CD4-positive, CD25-positive, alpha-beta regulatory T cell (primary cell): ENCODE measurements around the gene SH2D2A. TPM values are rescaled to one million over a fixed set of nuclear protein-coding genes. Genes with fewer than 3 reads are reported as not detected.
A peak's percentile ranks its signal among the peaks of the same experiment; 100 is the strongest.

Experiments
- ATAC-seq, 2 donors: fragments of 150-1000 bp; cut with Tn5 transposase; one replicate each; pipeline ENCODE4 v1.10.0; 2021; ENCODE audit warnings: low read depth in 2 of 2, moderate number of reproducible peaks in 2 of 2, moderate library complexity in 1 of 2
- DNase-seq, 3 donors: peaks; one replicate each; pipeline versions ENCODE4 v3.0.0 to v3.0.0-alpha.2; 2012 to 2022; ENCODE audit warnings: mixed read lengths in 1 of 3
- H3K27ac ChIP-seq: one replicate; pipeline ENCODE4 v1.7.0; 2013; ENCODE audit warnings: mild to moderate bottlenecking, low read length; ENCODE audit not compliant: insufficient read depth, poor library complexity, severe bottlenecking
- H3K27me3 ChIP-seq: one replicate; pipeline ENCODE4 v1.7.0; 2013; ENCODE audit warnings: low read length; ENCODE audit not compliant: control insufficient read depth, insufficient read depth
- H3K36me3 ChIP-seq: one replicate; pipeline ENCODE4 v1.7.0; 2013; ENCODE audit warnings: mild to moderate bottlenecking, low read length, moderate library complexity; ENCODE audit not compliant: control insufficient read depth, insufficient read depth
- H3K4me1 ChIP-seq: 2 replicates; pipeline ENCODE4 v1.7.0; 2013; ENCODE audit warnings: mild to moderate bottlenecking, low read length; ENCODE audit not compliant: insufficient read depth, control insufficient read depth, poor library complexity, severe bottlenecking
- H3K4me3 ChIP-seq: one replicate; pipeline ENCODE4 v1.7.0; 2013; ENCODE audit warnings: low read depth, mild to moderate bottlenecking, low read length, moderate library complexity
- H3K9me3 ChIP-seq, 2 experiments: 1 replicate in 1 of 2; 2 replicates in 1 of 2; pipeline ENCODE4 v1.7.0; 2013; ENCODE audit warnings: low read length in 2 of 2, mild to moderate bottlenecking in 1 of 2, moderate library complexity in 1 of 2; ENCODE audit not compliant: control insufficient read depth in 2 of 2
- H3K27ac Mint-ChIP-seq, 3 donors: one replicate each; pipeline ENCODE4 v1.8.0; 2020 to 2022; ENCODE audit warnings: mild to moderate bottlenecking in 3 of 3, mixed read lengths in 3 of 3, moderate library complexity in 2 of 3
- H3K27me3 Mint-ChIP-seq: one replicate; pipeline ENCODE4 v1.8.0; 2022; ENCODE audit warnings: mild to moderate bottlenecking, mixed read lengths
- H3K36me3 Mint-ChIP-seq: one replicate; pipeline ENCODE4 v1.8.0; 2020; ENCODE audit warnings: mixed read lengths
- H3K4me1 Mint-ChIP-seq, 4 donors: one replicate each; pipeline ENCODE4 v1.8.0; 2020 to 2022; ENCODE audit warnings: mixed read lengths in 4 of 4, mild to moderate bottlenecking in 1 of 4
- H3K4me3 Mint-ChIP-seq, 4 donors: one replicate each; pipeline ENCODE4 v1.8.0; 2020 to 2022; ENCODE audit warnings: mild to moderate bottlenecking in 4 of 4, mixed read lengths in 4 of 4, moderate library complexity in 3 of 4
- H3K9me3 Mint-ChIP-seq, 7 donors: one replicate each; pipeline ENCODE4 v1.8.0; 2020 to 2022; ENCODE audit warnings: mixed read lengths in 7 of 7, mild to moderate bottlenecking in 3 of 7, moderate library complexity in 2 of 7
- polyA plus RNA-seq, 4 donors: library from polyadenylated mRNA; unstranded; fragments of 300-500 nt; fragmentation: Illumina TruSeq; gene quantifications; one replicate each; pipeline ENCODE4 v1.2.3, GENCODE V29; 2021
- total RNA-seq: library from RNA; stranded (reverse); gene quantifications from one replicate; pipeline ENCODE4 v1.2.3, GENCODE V29; 2022

The SH2D2A gene
- total and polyA plus RNA-seq, 5 donors from 2014 or later = 27.3 to 158 (median 31.5) TPM

DNA sequence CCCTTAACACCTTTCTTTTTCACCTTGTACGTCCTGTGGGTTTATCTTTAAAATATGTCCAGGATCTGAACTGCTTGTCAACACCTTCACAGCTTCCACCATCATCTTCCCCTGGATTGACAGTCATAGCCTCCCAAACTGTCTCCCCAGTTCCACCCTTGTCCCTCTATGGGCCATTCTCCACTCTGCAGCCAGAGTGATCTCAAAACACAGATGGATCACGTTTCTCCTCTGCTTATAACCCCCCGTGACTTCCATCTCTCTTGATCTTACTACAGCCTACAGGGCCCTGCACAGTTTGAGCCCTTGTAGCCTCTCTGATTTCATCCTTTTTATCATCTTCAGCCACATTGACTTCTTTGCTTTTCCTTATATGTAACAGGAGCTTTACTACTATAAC lies 38.0 kb upstream of the SH2D2A start:
- Mint-ChIP-seq H3K9me3 (no peaks in the 10 kb centered on the region), H3K27ac (peak overlapping the region in 1 of 3 donors; percentile 26), H3K4me3 (no peak overlapping the region), H3K36me3 (no peaks in the 10 kb centered on the region), H3K4me1 (peaks cover 0 to 6% (median under 1%) of the 10 kb centered on the region in 4 donors), H3K27me3 (peaks cover 27% of the 10 kb centered on the region)
- H3K27ac ChIP-seq = no peak overlapping the region
- H3K36me3 ChIP-seq = no peaks in the 10 kb centered on the region
- peaks cover 6% of the 10 kb centered on the region for H3K4me1 ChIP-seq
- no peaks in the 10 kb centered on the region for H3K9me3 ChIP-seq
- DNase-seq (no peak), ATAC-seq (no peak)
- no peaks in the 10 kb centered on the region for H3K27me3 ChIP-seq
- H3K4me3 ChIP-seq = no peak overlapping the region

DNA sequence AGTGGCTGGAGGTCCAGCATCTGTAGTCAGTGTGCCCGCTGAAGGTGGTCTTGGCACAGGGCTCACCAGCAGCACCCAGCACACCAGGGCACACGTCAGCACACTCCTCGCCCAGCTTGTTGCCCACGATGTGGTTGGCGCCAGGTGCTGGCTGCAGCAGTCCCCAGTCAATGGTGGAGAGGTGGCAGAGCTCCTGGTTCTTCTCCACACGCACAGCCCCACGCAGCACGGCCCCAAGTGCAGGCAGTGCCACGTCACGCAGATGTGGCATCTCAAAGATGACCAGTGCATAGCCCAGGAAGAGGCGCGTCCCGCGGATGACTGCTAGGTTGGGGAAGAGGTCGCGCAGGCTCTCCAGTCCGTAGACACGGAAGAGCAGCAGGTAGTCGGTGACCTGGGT lies 37.1 kb upstream of the SH2D2A start:
- Mint-ChIP-seq H3K27me3 (peaks cover 21% of the 10 kb centered on the region), H3K4me3 (no peak overlapping the region), H3K4me1 (peaks cover 0 to 7% (median under 1%) of the 10 kb centered on the region in 4 donors), H3K36me3 (no peaks in the 10 kb centered on the region), H3K9me3 (no peaks in the 10 kb centered on the region), H3K27ac (no peak overlapping the region)
- no peak overlapping the region for H3K4me3 ChIP-seq
- H3K36me3 ChIP-seq = no peaks in the 10 kb centered on the region
- ATAC-seq (no peak), DNase-seq (no peak)
- no peak overlapping the region for H3K27ac ChIP-seq
- peaks cover 5% of the 10 kb centered on the region for H3K4me1 ChIP-seq
- H3K27me3 ChIP-seq = no peaks in the 10 kb centered on the region
- H3K9me3 ChIP-seq = no peaks in the 10 kb centered on the region

DNA sequence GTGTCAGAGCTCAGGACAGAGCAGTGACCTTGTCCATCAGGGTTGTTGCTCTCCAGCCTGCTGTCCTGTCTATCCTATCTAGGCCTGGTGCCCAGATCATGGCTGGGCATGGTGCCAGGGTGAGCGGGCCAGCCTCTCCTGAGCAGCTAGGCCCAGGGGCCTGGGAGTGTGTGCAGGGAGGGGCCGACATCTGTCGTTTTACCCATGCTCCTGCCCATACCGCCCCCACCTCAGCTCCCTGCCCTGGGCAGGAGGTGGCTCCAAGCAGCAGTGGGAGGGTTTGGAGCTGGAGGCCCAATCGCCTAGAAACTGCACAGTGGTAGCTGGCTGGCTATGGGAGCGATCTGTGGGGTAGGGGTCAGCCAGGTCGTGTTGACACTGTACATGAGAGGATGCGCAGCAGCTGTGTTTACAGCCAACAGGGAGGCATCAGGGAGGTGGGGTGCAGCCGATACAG lies 35.8 kb upstream of the SH2D2A start:
- H3K27me3 Mint-ChIP-seq = peaks cover 8% of the 10 kb centered on the region
- no peaks in the 10 kb centered on the region for H3K9me3 ChIP-seq
- peak overlapping the region in 1 of 3 donors; percentile 23 for H3K27ac Mint-ChIP-seq
- H3K4me3 ChIP-seq = no peak overlapping the region
- H3K4me1 Mint-ChIP-seq = peaks cover 4 to 16% (median 5%) of the 10 kb centered on the region in 4 donors
- DNase-seq = no peak
- H3K4me3 Mint-ChIP-seq = no peak overlapping the region
- H3K36me3 ChIP-seq = no peaks in the 10 kb centered on the region
- no peak for ATAC-seq
- no peaks in the 10 kb centered on the region for H3K9me3 Mint-ChIP-seq
- H3K27ac ChIP-seq = no peak overlapping the region
- H3K27me3 ChIP-seq = peaks cover 4% of the 10 kb centered on the region
- no peaks in the 10 kb centered on the region for H3K36me3 Mint-ChIP-seq
- H3K4me1 ChIP-seq = peaks cover 12% of the 10 kb centered on the region

DNA sequence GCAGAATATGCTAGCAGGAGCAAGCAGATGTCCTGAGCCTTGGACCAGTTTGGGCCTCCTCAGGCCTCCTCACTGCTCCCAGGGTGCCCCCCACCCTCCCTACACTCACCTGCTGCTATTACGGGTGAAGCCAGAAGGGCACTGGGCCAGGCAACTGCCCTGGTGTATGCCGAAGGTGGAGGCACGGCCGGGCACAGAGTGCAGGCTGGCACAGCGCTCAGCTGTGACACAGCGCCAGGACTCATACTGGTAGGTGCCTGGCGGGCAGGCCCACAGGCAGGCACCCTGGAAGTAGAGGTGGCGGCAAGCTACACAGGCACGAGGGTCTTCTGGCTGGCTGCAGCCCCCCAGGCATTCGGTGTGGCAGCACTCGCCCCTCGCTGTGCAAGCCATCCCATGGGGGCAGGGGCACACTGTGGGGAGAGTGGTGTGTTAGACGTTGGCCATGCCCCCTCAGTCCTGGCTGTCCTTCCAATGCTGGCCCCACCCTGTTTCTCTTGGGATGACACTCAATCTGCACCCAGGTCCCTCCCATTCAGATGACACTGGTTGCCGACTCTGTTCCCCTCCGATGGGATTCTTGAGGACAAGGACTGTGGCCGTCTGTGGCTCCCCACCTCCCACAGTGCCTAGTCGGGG lies 35.2 kb upstream of the SH2D2A start:
- Mint-ChIP-seq H3K27ac (peak overlapping the region in 1 of 3 donors; percentile 52), H3K36me3 (no peaks in the 10 kb centered on the region), H3K4me3 (no peak overlapping the region), H3K9me3 (no peaks in the 10 kb centered on the region), H3K4me1 (peaks cover 4 to 19% (median 5%) of the 10 kb centered on the region in 4 donors), H3K27me3 (peaks cover 10% of the 10 kb centered on the region)
- Histone ChIP-seq H3K9me3 (no peaks in the 10 kb centered on the region), H3K4me1 (peaks cover 12% of the 10 kb centered on the region), H3K4me3 (no peak overlapping the region), H3K27me3 (peaks cover 8% of the 10 kb centered on the region), H3K27ac (no peak overlapping the region), H3K36me3 (no peaks in the 10 kb centered on the region)
- no peak for ATAC-seq
- no peak for DNase-seq

DNA sequence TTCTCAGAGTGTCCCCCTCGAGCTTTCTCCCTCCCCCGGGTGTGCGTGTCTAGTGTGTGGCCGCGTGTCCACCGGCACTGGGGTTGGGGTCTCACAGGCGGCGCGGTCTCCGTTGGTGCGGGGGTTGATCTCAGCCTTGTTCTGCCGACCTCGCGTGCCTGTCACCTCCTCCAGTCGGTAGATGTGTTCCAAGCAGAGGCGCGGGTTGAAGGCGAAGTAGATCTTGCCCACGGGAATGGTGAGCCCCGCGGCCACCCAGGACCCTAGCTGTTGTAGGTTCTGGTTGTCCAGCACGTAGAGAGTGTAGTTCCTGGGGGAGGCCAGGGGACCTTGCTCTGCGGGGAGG lies 32.5 kb upstream of the SH2D2A start:
- no peak for ATAC-seq
- no peak overlapping the region for H3K27ac ChIP-seq
- peaks cover 4 to 37% (median 6%) of the 10 kb centered on the region in 4 donors for H3K4me1 Mint-ChIP-seq

GRCh38 chr1:156848461-156849150 lies 32.0 kb upstream of the SH2D2A start:
- Histone ChIP-seq H3K27ac (no peak overlapping the region), H3K36me3 (no peaks in the 10 kb centered on the region), H3K27me3 (peaks cover 16% of the 10 kb centered on the region), H3K4me3 (peak overlapping the region; percentile 31), H3K4me1 (peaks cover 19% of the 10 kb centered on the region), H3K9me3 (no peaks in the 10 kb centered on the region)
- Mint-ChIP-seq H3K9me3 (no peaks in the 10 kb centered on the region), H3K27me3 (peaks cover 32% of the 10 kb centered on the region), H3K36me3 (no peaks in the 10 kb centered on the region), H3K4me1 (peaks cover 4 to 40% (median 8%) of the 10 kb centered on the region in 4 donors), H3K4me3 (peak overlapping the region; percentile 2 to 74 (median 44)), H3K27ac (peak overlapping the region in 2 of 3 donors; percentile 67 to 87)
- peak; percentile 78 to 86 for ATAC-seq
- DNase-seq = peak; percentile 56 to 89 (median 62)

More for the DNA sequence above, 32.5 kb upstream of the SH2D2A start:
- DNase-seq = no peak
- Mint-ChIP-seq H3K9me3 (no peaks in the 10 kb centered on the region), H3K36me3 (no peaks in the 10 kb centered on the region), H3K27ac (peak overlapping the region; percentile 32 to 87 (median 67)), H3K4me3 (peak overlapping the region; percentile 2 to 74 (median 44)), H3K27me3 (peaks cover 27% of the 10 kb centered on the region)
- peaks cover 16% of the 10 kb centered on the region for H3K27me3 ChIP-seq
- no peaks in the 10 kb centered on the region for H3K9me3 ChIP-seq
- no peaks in the 10 kb centered on the region for H3K36me3 ChIP-seq
- no peak overlapping the region for H3K4me3 ChIP-seq
- peaks cover 19% of the 10 kb centered on the region for H3K4me1 ChIP-seq

- H3K36me3 ChIP-seq = no peaks in the 10 kb centered on the region
- Mint-ChIP-seq H3K4me1 (peaks cover 4 to 40% (median 8%) of the 10 kb centered on the region in 4 donors), H3K36me3 (no peaks in the 10 kb centered on the region), H3K27me3 (peaks cover 32% of the 10 kb centered on the region), H3K27ac (peak overlapping the region in 2 of 3 donors; percentile 50 to 87), H3K4me3 (peak overlapping the region in 1 of 4 donors; percentile 56), H3K9me3 (no peaks in the 10 kb centered on the region)
- DNase-seq = no peak
- ATAC-seq = no peak
- no peak overlapping the region for H3K27ac ChIP-seq
- H3K4me3 ChIP-seq = no peak overlapping the region
- no peaks in the 10 kb centered on the region for H3K9me3 ChIP-seq
- H3K27me3 ChIP-seq = peaks cover 16% of the 10 kb centered on the region
- peaks cover 19% of the 10 kb centered on the region for H3K4me1 ChIP-seq
Observed at GRCh38 chr1:156847591-156848460, 31.2 kb upstream of the SH2D2A start.
